ELR (cell line): ENCODE results near the gene CDPF1.
A peak's percentile ranks its signal among the peaks of the same experiment; 100 is the strongest.
"Not testable (repeated sequence)": the region's sequence is repeated elsewhere in the genome, so short reads cannot be mapped to it uniquely, and the experiment has no call there.

Experiments used
- DNase-seq: peaks from one replicate; pipeline ENCODE4 v3.0.0-alpha.2; 2015; ENCODE audit warnings: low read depth

CDPF1 gene

GRCh38 chr22:46281866-46282678 lies 32.0 kb upstream of the CDPF1 start:
- DNase-seq: no peak

GRCh38 chr22:46280999-46281623 lies 31.0 kb upstream of the CDPF1 start:
- DNase-seq: no peak

DNA sequence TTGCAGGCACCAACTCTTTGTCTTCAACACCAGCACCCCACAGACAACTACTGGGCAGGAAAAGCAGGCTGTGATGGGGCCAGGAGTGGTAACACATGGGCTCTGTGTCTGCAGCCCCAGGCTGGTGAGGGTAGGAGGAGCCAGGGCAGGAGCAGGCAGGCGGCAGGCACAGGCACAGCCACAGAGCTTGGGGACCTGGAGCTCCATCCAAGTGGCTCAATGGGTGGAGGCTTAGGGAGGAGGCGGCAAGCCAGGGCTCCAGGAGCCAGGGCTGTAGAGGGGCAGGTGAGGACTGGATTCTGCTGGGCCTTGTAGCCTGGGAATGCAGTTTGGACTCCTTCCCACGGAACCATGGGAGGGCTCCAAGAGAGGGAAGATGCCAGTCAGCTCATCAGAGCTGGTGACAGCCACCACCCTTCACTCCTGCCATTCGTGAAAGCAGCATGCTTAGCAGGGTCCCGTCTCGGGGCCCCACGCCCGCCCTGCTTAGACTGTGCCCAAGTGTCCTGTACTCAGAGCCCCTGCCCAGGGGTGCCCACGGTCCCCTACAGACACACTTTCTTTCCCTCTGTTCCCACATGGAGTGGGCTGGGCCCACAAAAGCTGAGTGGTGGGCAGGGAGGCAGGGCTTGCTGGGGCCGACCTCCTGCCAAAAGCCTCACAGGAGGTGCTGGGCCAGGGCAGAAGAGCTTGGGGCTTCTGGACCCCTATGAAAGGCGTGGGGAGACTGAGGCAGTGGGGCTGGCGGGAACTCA lies 30.1 kb upstream of the CDPF1 start:
- no peak for DNase-seq

DNA sequence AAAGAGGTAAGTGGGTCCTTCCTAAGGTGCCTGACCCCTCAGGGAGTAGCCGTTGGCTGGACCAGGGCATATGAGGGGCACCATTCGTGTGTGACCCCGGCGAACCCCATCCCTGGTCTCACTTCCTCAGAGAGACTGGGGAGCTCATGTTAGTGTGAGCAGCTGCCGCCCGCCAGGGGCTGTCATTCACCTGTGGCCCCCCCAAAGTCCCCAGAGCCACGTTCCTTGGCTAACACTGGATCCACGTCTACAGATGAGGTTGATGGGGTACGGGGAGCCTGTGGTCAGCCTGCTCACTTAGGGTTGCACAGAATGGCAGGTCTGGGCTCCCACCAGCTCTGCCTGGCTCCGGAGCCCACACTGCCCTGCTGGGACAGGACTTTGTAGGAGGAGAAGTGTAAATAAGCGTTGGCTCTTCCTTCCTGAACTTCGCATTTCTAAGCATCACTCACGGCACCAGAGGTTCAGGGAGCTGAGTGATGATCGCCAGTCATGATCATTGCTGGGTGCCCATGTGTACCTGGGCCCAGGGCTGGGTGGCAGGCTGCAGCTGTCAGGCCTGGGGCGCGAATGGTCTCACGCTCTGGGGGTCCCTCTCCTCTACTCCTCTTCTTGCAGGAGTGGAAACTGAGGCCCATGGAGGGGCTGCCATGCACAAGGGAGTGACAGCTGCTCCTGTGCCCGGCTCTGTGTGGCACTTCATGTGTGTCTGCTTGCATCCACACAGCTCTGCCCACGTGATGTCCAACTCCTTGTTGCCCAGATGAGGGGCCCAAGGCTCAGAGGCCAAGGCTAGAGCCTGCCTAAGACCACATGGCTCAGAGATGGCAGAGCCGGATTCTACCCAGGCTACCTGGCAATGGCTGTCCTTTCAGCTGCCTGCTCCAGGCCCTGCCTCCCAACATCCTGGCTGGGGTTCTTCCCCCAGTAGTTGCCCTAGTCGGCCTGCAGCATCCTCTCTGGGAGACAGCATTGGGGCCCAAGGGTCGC lies 28.9 kb upstream of the CDPF1 start:
- DNase-seq: no peak

- no peak for DNase-seq
These were observed 26.5 kb upstream of the CDPF1 start for GRCh38 chr22:46276563-46276962.

- no peak for DNase-seq
These were observed 25.5 kb upstream of the CDPF1 start for GRCh38 chr22:46275455-46276122.

- DNase-seq: no peak
These were observed 24.3 kb upstream of the CDPF1 start for GRCh38 chr22:46274381-46274780.

DNA sequence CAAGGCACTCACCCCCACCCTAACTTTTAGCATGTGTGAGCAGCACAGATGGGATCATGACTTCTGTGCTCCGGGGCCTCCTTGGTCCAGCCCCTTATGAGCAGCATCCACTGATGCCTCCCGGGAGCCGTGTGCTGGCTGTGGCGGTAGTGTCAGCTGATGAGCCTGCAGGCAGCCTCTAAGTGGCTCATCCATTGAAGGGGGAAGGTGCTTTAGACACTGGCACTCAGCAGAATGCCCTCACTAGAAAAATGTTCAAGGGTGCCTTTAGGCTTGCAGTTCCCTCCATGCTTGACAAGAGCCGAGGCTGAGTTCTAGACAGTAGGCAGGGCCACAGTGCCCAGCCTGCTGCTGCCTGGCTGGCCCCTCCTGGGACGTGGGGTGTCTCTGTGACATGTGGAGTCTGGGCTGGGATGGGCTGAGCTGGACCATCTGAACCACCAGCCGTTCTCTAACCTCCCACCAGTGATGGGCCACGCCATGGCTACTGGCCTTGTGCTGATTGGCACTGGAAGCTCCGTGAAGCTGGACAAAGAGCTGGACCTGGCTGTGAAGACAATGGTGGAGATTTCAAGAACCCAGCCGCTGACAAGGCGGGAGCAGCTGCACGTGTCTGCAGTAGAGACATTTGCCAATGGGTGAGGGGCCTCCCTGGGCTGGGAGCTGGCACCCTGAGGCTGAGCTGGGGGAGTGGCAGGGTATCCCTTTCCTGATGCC lies 23.5 kb upstream of the CDPF1 start:
- DNase-seq: no peak

DNA sequence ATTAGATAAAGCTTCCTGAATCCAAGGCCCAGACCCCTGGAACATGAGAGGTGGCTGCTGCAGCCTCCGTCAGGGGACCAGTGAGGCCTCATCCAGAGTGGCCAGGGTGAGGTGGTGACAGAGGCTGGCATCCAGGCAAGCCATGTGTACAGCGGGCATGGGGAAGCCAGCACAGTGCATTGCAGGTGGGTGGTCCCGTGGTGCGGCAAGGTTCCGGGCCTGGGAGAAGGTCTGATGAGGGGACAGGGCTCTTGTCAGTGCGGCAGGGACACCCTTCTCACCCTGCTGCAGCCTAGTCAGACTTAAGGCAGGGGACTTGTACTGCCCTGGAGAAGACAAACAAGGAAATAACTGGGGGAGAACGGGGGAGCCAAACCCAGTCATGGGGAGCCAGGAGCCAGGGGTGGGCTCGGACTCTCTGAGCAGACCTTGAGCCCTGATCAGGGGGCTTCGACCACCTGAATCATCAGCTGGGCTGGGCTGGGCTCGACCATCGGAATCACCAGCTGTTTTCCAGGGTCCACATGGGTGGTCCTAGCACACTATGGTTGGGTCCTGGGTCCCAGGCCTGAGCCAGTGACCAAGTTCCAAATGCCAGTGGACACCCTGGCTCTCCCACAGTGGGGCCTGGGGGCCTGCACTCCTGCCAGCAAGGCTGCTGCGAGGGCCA lies 22.8 kb upstream of the CDPF1 start:
- DNase-seq: no peak

DNA sequence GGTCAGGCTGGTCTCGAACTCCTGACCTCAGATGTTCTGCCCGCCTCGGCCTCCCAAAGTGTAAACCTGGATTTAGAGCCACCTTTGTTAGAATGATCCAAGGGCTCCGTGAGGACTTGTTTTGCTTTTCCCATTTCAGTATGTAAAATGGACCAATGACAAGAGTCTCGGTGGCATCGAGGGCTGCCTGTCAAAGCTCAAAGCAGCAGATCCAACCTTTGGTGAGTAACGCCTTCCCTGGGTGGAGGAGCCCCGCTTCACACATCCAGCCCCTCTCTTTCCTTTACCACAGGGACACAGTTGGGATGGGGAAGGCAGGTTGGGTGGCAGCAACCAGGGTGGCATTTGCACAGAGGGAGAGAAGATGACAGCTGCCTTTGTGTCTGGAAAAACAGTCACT lies 22.1 kb upstream of the CDPF1 start:
- no peak for DNase-seq

- no peak for DNase-seq
These were observed 19.5 kb upstream of the CDPF1 start for GRCh38 chr22:46269564-46269963.

GRCh38 chr22:46267431-46268279 lies 17.6 kb upstream of the CDPF1 start, which contains the start of gene TTC38:
Gene TTC38 (plus strand): TSS chr22:46268008. CDS start chr22:46268040, 32 bp downstream.
- DNase-seq: peak; percentile 86

DNA sequence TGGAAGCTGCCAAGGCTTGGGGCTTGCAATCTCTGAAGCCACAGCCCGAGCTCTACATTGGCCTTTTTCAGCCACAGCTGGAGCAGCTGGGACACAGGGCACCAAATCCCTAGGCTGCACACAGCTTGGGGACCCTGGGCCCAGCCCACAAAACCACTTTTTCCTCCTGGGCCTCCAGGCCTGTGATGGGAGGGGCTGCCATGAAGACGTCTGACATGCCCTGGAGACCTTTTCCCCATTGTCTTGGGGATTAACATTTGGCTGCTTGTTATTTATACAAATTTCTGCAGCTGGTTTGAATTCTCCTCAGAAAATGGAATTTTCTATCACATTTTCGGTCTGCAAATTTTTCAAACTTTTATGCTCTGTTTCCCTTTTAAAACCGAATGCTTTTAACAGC lies 15.5 kb upstream of the CDPF1 start:
- not testable (repeated sequence) for DNase-seq

- not testable (repeated sequence) for DNase-seq
These were observed 14.4 kb upstream of the CDPF1 start for GRCh38 chr22:46264520-46264919.

DNA sequence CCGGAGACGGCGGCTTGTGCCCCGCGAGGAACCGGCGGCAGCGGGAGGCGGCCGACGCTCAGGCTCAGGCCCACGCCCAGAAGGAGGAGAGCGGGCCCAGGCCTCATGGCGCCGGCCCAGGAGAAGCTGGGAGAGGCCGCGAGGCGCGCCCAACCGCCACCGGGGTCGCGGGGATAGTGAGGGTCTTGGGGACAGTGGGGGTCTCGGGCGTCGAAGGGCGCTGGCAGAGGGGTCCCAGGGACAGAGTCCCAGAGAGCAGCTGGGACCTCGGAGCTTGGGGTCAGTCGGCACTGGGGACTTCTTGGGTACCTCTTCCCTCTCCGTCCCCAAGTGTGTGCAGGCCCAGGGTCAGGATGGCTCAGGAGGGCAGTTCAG lies 13.1 kb upstream of the CDPF1 start, which contains the start of gene PKDREJ:
TSS of gene PKDREJ (minus strand) at position 128 of the 375 bp plus-strand sequence. CDS start at position 107, 21 bp downstream.
- no peak for DNase-seq

GRCh38 chr22:46262449-46263215 lies 12.5 kb upstream of the CDPF1 start:
- DNase-seq: no peak

DNA sequence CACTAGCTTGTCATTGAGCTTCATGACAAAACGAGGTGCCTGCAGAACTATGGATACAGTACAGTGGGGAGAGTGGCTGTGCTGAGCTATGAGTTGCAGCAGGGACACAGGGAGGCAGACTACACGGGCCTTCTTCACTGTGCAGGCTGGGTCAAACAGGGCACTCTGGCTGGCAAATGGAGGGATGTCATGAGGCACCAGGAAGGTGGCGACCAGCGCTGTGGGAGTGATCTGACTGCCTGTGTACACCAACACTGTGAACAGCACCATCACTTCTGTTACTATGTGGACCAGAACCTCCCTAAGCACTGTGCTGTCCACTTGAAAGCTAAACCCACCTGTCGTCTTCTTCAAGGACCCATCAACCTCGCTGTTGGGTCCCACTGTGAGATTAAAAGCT lies 9.9 kb upstream of the CDPF1 start:
- DNase-seq: no peak

- DNase-seq: no peak
These were observed 9.3 kb upstream of the CDPF1 start for GRCh38 chr22:46259374-46259773.
